ENCODE measurements around the gene NLRP2B.

- no peak for TF ChIP-seq CTCF (conservative IDR thresholded peaks at IDR 0.05 in 1 of 2, IDR thresholded peaks at IDR 0.05 in 1 of 2; ENCODE audit: low read depth in 1 of 2, low read length in 2 of 2)
- no peak for TF ChIP-seq EZH2 (IDR thresholded peaks at IDR 0.05; ENCODE audit: low read length, missing control alignments)
Measured at GRCh38 chrX:57640674-57641016, 39.4 kb downstream of the NLRP2B start.

Data from fibroblast of lung (primary cell).